Loucy (cell line): ENCODE results near the gene DPT.

Experiments
- CTCF ChIP-seq: fragments of 200-600 bp; sonication (generic); conservative IDR thresholded peaks from 2 replicates; pipeline ENCODE4 v1.5.1; 2014; ENCODE audit warnings: mild to moderate bottlenecking, antibody characterized with exemption, low read length
- EZH2phosphoT487 ChIP-seq: fragments of 200-600 bp; IDR thresholded peaks from 2 replicates; pipeline ENCODE4 v1.6.1; 2018; ENCODE audit warnings: antibody characterized with exemption, mild to moderate bottlenecking, moderate library complexity, borderline replicate concordance

GRCh38 chr1:168720839-168721238 is 8.2 kb downstream of the DPT start:
- TF ChIP-seq CTCF, result no peak
- no peak for TF ChIP-seq EZH2phosphoT487
